Gastroesophageal sphincter (tissue), 4 donors: ENCODE results near the gene OTOF. TPM values are rescaled to one million over a fixed set of nuclear protein-coding genes. Genes with fewer than 3 reads are reported as not detected.

Experiments used
- ATAC-seq: fragments of 150-250 bp; one replicate; pipeline ENCODE4 v1.9.1; 2016; ENCODE audit warnings: mild to moderate bottlenecking, moderate library complexity
- H3K27ac ChIP-seq, 4 donors: fragments of 200-600 bp; sonication (generic) in 3 of 4; 1 replicate in 3 of 4; 2 replicates in 1 of 4; pipeline ENCODE4 v1.5.1; 2016 to 2019
- H3K27me3 ChIP-seq: fragments of 200-600 bp; sonication (generic); one replicate; pipeline ENCODE4 v1.5.1; 2019
- H3K36me3 ChIP-seq, 2 donors: fragments of 200-600 bp; sonication (generic); one replicate each; pipeline ENCODE4 v1.5.1; 2019; ENCODE audit warnings: control low read depth in 1 of 2
- H3K4me1 ChIP-seq, 3 donors: fragments of 200-600 bp; sonication (generic); 1 replicate in 2 of 3; 2 replicates in 1 of 3; pipeline ENCODE4 v1.5.1; 2016 to 2019; ENCODE audit warnings: control low read depth in 2 of 3
- H3K4me3 ChIP-seq, 2 donors: fragments of 200-600 bp; sonication (generic); one replicate each; pipeline ENCODE4 v1.5.1; 2019; ENCODE audit warnings: mild to moderate bottlenecking in 1 of 2, moderate library complexity in 1 of 2
- H3K9me3 ChIP-seq, 3 donors: fragments of 200-600 bp; sonication (generic); one replicate each; pipeline ENCODE4 v1.5.1; 2017 to 2019; ENCODE audit warnings: control low read depth in 2 of 3
- EP300 ChIP-seq: sonication (generic); formaldehyde crosslinking; IDR thresholded peaks from one replicate; pipeline ENCODE4 v1.6.1; 2017; ENCODE audit warnings: antibody characterized with exemption, mild to moderate bottlenecking
- POLR2A ChIP-seq, 2 donors: fragments of 450-650 bp; IDR thresholded peaks; one replicate each; pipeline ENCODE4 v1.6.1; 2017; ENCODE audit warnings: antibody characterized with exemption in 2 of 2, mild to moderate bottlenecking in 2 of 2, moderate library complexity in 1 of 2
- POLR2AphosphoS5 ChIP-seq: sonication (generic); formaldehyde crosslinking; IDR thresholded peaks from one replicate; pipeline ENCODE4 v1.6.1; 2017; ENCODE audit warnings: antibody characterized with exemption
- WGBS, 2 donors: methylation state at CpG; one replicate each; pipeline ENCODE4 v1.1.5; 2018; ENCODE audit warnings: low coverage in 1 of 2; 5-methylcytosine and 5-hydroxymethylcytosine counted together
- total RNA-seq, 4 donors: library from RNA; depleted of rRNA; stranded (reverse); fragments of >200 nt; gene quantifications; one replicate each; pipeline ENCODE4 v1.1.0, GENCODE V29; 2016
- TF ChIP-seq, protein P1 (sequence below), 4 experiments: fragments of 200-600 bp in 2 of 4; fragments of 450-650 bp in 2 of 4; sonication (generic) in 1 of 4; IDR thresholded peaks; one replicate each; pipeline ENCODE4 v1.5.1; 2017 to 2019; ENCODE audit warnings: antibody characterized with exemption in 4 of 4, mild to moderate bottlenecking in 2 of 4, moderate library complexity in 2 of 4

The OTOF gene
- total RNA-seq, 4 donors from 2014 or later = under 0.01 to 0.35 TPM; not detected in 2

DNA sequence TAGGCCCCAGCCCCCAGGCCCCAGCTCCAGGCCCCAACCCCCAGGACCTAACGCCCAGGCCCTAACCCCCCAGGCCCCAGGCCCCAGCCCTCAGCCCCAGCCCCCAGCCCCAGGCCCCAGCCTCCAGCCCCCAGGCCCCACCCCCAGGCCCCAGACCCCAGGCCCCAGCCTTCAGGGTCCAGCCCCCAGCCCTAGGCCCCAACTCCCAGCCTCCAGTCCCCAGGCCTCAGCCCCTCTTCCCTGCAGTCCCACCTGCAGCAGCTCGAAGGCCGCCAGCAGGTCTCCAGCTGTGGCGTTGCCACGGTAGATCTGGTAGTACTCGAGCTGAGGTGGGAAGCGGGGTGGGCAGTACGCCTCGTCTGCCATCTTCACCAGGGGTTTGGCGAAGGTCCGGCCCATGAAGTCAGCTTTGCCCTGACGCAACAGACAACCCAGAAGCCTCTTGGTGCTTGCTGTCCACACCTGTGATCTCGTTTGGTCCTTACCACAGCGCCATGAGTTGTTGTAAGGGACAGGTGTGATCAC, 3.6 kb downstream of the OTOF start:
- Histone ChIP-seq H3K27me3 (no peaks in the 10 kb centered on the region), H3K4me1 (peaks cover 0 to 12% (median 0%) of the 10 kb centered on the region in 3 donors), H3K36me3 (no peaks in the 10 kb centered on the region), H3K27ac (no peak overlapping the region), H3K9me3 (peaks cover 0 to 9% (median 0%) of the 10 kb centered on the region in 3 donors), H3K4me3 (no peak overlapping the region)
- TF ChIP-seq POLR2AphosphoS5 (no peak), POLR2A (IDR thresholded peaks at IDR 0.05) (no peak)
- TF ChIP-seq, protein P1, sequence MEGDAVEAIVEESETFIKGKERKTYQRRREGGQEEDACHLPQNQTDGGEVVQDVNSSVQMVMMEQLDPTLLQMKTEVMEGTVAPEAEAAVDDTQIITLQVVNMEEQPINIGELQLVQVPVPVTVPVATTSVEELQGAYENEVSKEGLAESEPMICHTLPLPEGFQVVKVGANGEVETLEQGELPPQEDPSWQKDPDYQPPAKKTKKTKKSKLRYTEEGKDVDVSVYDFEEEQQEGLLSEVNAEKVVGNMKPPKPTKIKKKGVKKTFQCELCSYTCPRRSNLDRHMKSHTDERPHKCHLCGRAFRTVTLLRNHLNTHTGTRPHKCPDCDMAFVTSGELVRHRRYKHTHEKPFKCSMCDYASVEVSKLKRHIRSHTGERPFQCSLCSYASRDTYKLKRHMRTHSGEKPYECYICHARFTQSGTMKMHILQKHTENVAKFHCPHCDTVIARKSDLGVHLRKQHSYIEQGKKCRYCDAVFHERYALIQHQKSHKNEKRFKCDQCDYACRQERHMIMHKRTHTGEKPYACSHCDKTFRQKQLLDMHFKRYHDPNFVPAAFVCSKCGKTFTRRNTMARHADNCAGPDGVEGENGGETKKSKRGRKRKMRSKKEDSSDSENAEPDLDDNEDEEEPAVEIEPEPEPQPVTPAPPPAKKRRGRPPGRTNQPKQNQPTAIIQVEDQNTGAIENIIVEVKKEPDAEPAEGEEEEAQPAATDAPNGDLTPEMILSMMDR (IDR thresholded peaks at IDR 0.05) = no peak
- ATAC-seq = no peak
- WGBS, 2 donors = 100% methylated on average over 3 of the region's 14 CpGs; no CpG with 5 or more reads in 1 of the 2 donors

DNA sequence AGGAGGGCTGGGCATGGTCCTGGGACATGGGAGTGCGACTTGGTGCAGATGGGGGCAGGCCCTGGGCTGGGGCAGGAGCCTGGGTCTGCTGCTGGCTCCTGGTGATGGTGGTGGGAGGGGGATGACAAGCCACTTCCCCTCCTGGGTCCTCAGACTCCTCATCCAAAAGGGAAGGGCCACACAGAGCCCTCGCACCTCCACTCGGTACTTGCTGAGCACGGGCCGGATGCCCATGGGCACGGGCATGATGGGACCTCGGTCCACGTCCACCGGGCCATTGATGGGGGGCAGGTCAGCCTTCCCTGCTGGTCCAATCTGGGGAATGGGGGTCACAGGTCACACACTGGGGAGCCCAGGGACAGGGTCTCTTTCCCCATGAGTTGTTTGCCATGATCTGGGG, 4.1 kb downstream of the OTOF start:
- 80% methylated on average over 1 of the region's 9 CpGs; no CpG with 5 or more reads in 1 of the 2 donors for WGBS, 2 donors
- Histone ChIP-seq H3K27ac (no peak overlapping the region), H3K36me3 (no peaks in the 10 kb centered on the region), H3K9me3 (peaks cover 0 to 12% (median 0%) of the 10 kb centered on the region in 3 donors), H3K4me1 (peaks cover 0 to 12% (median 0%) of the 10 kb centered on the region in 3 donors), H3K4me3 (no peak overlapping the region), H3K27me3 (no peaks in the 10 kb centered on the region)
- TF ChIP-seq, protein P1 (IDR thresholded peaks at IDR 0.05) = no peak
- TF ChIP-seq EP300 (no peak), POLR2A (IDR thresholded peaks at IDR 0.05) (no peak), POLR2AphosphoS5 (no peak)
- no peak for ATAC-seq

DNA sequence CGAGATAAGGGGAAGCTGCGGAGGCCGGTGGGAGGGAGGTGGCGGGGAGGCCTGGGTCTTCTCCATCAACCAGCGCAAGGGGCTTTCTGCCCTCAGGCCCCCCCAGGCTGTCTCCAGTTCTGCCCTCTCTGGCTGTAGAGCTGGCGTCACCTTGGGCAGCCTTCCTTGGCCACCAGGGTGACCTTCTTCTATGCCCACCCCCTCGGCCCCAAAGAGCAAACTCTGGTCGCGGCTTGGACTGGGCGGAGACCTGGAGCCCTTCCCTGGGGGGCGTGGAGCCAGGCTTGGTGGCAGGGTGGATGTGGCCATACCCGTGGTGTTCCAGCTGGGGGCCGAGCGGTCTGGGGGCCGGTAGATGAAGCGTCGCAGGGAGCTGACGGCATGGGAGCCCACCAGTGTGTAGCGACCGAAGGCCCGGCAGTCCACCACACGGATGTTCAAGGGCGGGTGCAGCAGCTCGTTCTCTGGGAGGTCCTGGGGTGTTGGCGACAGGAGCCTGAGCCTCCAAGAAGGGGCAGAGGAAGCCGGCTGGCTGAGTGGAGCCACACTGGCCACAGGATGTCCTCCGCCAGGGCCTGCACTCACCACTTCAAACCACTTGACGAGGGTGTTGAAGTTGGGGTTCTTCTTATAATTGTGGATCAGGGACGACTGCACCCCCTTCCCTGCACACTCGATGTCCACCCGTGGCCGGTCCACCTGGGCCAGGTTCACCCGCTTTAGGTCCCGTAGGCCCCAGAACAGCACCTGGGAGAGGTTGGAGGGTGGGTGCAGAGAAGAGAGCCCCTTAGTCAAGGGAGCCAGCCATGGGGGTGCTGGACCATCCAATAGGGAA, 4.9 kb downstream of the OTOF start:
- TF ChIP-seq POLR2A (IDR thresholded peaks at IDR 0.05) (no peak), POLR2AphosphoS5 (no peak), EP300 (no peak)
- TF ChIP-seq, protein P1 (IDR thresholded peaks at IDR 0.05) = no peak
- no peak for ATAC-seq

DNA sequence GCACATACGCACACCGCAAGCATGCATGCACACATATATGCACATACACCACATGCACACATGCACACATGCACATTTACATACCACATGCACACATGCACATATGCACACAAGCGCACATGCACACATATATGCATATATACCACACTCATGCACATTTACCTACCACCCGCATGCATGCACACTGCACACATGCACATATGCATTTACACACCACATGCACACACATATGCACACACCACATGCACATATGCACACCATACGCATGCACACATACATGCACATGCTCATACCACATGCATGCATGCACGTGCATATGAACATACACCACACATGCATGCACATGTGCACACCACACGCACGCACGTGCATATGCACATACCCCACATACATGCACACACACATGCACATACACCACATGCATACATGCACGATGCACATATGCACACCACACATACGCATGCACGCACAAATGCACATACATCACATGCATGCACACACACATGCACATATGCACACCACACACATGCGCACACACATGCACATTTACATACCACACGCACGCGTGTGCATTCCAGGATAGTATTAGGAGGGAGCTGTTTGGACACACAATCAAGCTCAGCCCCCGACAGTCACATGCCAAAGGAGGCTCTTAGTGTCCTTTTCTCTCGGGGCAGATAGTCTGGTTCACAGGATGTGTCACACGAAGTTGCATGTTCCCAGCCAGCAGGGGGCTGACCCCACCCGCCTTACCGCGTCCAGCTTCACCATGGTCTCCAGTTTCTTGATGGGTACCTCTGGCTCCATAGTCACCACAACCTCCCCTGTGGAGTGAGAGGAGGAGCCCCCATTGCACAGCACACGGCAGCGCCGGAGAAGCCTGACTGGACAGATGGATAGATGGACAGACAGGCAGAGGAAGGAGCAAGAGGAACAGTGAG, 5.9 kb downstream of the OTOF start:
- H3K27ac ChIP-seq = no peak overlapping the region
- no peaks in the 10 kb centered on the region for H3K27me3 ChIP-seq
- TF ChIP-seq EP300 = no peak
- no peak for TF ChIP-seq POLR2AphosphoS5
- TF ChIP-seq, protein P1 (IDR thresholded peaks at IDR 0.05) = no peak
- no peak for TF ChIP-seq POLR2A (IDR thresholded peaks at IDR 0.05)
- 86% methylated on average over 15 to 16 of the region's 25 CpGs for WGBS, 2 donors
- peaks cover 0 to 12% (median 0%) of the 10 kb centered on the region in 3 donors for H3K9me3 ChIP-seq
- no peak overlapping the region for H3K4me3 ChIP-seq
- no peaks in the 10 kb centered on the region for H3K36me3 ChIP-seq
- H3K4me1 ChIP-seq = no peaks in the 10 kb centered on the region
- no peak for ATAC-seq

More for the DNA sequence above, 4.9 kb downstream of the OTOF start:
- H3K4me1 ChIP-seq = peaks cover 0 to 7% (median 0%) of the 10 kb centered on the region in 3 donors
- no peak overlapping the region for H3K4me3 ChIP-seq
- no peaks in the 10 kb centered on the region for H3K27me3 ChIP-seq
- H3K36me3 ChIP-seq = no peaks in the 10 kb centered on the region
- H3K9me3 ChIP-seq = peaks cover 0 to 12% (median 0%) of the 10 kb centered on the region in 3 donors
- H3K27ac ChIP-seq = no peak overlapping the region
- WGBS, 2 donors = 85 to 93% methylated on average over 6 to 13 of the region's 34 CpGs
